ENCODE results near the gene DDX19B.
"Not testable (repeated sequence)": the region's sequence is repeated elsewhere in the genome, so short reads cannot be mapped to it uniquely, and the experiment has no call there.

DDX19B gene

DNA sequence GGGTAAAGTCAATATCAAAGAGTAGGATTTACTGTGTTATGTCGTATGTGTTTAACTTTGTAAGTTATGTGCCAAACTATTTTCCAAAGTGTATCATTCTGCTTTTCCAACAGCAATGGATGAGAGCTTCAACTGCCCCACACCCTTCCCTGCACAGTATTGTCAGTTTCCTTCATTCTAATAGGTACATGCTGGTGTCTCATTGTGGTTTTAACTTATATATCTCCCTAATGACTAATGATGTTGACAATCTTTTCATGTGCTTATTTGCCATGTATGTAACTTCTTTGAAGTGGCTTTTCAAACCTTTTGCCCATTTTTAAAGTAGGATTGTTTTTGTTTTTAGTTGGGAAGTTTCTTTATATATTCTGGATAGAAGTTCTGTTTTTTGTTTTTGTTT lies 3.8 kb downstream of the DDX19B start:
- no peak for ATAC-seq (ENCODE audit: low read depth)
- Mint-ChIP-seq H3K36me3 (peaks cover 16% of the 10 kb centered on the region), H3K4me1 (peaks cover 37% of the 10 kb centered on the region), H3K27me3 (no peaks in the 10 kb centered on the region), H3K27ac (peak overlapping the region; percentile 97), H3K9me3 (peaks cover 12% of the 10 kb centered on the region), H3K4me3 (no peak overlapping the region)
- DNase-seq (ENCODE audit: low spot score in 2 of 2), result no peak

DNA sequence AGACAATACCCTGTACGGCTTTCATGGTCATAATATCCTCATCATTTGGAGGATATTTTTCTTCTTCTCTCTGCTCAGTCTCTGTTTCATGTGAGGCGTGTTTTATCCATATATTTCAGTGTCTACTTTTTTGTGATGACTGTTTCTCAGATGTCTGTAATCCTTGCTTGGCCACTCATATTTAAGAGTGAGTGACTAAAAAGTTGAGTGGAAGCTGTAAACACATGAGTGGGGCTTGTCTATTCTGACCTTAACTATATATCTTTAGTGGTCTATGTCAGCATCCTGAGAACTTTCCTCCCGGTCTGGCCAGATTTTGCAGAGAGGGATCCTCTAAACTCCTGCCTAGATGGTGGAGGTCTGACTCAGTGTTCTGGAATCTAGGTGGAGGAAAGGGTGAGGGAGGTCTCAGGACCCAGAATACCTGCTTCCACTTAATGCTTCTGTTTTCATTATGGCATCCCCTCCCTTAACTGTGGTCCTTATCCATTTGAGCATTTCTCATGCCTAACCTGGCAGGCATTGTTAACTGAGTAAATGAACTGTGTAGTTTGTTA lies 6.0 kb downstream of the DDX19B start:
- no peak for DNase-seq (ENCODE audit: low spot score in 2 of 2)
- H3K27ac Mint-ChIP-seq, result peak overlapping the region; percentile 53
- no peaks in the 10 kb centered on the region for H3K27me3 Mint-ChIP-seq
- peaks cover 18% of the 10 kb centered on the region for H3K36me3 Mint-ChIP-seq
- peaks cover 27% of the 10 kb centered on the region for H3K4me1 Mint-ChIP-seq
- no peak for ATAC-seq (ENCODE audit: low read depth)
- H3K9me3 Mint-ChIP-seq, result peaks cover 12% of the 10 kb centered on the region
- peak overlapping the region; percentile 43 for H3K4me3 Mint-ChIP-seq

DNA sequence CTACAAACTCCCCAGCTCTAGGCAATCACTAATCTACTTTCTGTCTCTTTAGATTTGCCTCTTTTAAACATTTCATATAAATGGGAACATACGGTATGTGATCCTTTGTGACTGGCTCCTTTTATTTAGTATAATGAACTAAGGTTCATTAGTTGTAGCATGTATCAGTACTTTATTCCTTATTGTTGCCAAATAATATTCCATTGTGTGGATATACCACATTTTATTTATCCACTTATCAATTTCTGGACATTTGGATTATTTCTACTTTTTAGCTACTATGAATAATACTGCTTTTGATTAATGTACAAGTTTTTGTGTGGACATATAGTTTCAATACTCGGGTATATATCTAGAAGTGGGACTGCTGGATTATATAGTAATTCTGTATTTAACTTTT lies 7.9 kb downstream of the DDX19B start:
- H3K4me3 Mint-ChIP-seq, result no peak overlapping the region
- peaks cover 4% of the 10 kb centered on the region for H3K9me3 Mint-ChIP-seq
- no peak overlapping the region for H3K27ac Mint-ChIP-seq
- no peaks in the 10 kb centered on the region for H3K27me3 Mint-ChIP-seq
- ATAC-seq (ENCODE audit: low read depth) (no peak), DNase-seq (ENCODE audit: low spot score in 2 of 2) (no peak)
- H3K4me1 Mint-ChIP-seq, result peaks cover 15% of the 10 kb centered on the region
- peaks cover 8% of the 10 kb centered on the region for H3K36me3 Mint-ChIP-seq

DNA sequence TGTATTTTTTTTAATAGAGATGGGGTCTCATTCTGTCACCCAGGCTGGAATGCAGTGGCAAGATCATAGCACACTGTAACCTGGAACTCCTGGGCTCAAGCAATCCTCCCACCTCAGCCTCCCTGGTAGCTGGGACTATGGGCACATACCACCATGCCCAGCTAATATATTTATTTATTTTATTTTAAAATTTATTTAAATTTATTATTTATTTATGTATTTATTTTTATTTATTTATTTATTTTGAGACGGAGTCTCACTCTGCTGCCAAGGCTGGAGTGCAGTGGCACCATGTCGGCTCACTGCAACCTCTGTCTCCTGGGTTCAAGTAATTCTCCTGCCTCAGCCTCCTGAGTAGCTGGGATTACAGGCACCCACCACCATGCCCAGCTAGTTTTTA lies 8.7 kb downstream of the DDX19B start:
- DNase-seq (ENCODE audit: low spot score in 2 of 2); H3K27me3 Mint-ChIP-seq; H3K36me3 Mint-ChIP-seq; H3K4me3 Mint-ChIP-seq; H3K9me3 Mint-ChIP-seq; ATAC-seq (ENCODE audit: low read depth); H3K27ac Mint-ChIP-seq: not testable (repeated sequence)
- peaks cover 13% of the 10 kb centered on the region for H3K4me1 Mint-ChIP-seq

DNA sequence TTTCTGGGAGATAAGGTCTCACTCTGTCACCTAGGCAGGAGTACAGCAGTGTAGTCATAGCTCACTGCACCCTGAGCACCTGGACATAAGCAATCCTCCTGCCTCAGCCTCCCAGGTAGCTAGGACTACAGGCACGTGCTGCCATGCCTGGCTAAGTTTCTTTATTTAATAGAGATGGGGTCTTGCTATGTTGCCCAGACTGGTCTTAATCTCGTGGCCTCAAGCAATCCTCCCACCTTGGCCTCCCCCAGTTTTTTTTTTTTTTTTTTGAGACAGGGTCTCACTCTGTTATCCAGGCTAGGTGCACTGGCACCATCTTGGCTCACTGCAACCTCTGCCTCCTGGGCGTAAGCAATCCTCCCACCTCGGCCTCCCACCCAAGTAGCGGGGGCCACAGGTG lies 21.1 kb downstream of the DDX19B start:
- DNase-seq (ENCODE audit: low spot score in 2 of 2) (no peak), ATAC-seq (ENCODE audit: low read depth) (no peak)
- Mint-ChIP-seq H3K4me3 (no peak overlapping the region), H3K27me3 (no peaks in the 10 kb centered on the region), H3K9me3 (no peaks in the 10 kb centered on the region), H3K27ac (no peak overlapping the region), H3K4me1 (no peaks in the 10 kb centered on the region), H3K36me3 (peaks cover 3% of the 10 kb centered on the region)

DNA sequence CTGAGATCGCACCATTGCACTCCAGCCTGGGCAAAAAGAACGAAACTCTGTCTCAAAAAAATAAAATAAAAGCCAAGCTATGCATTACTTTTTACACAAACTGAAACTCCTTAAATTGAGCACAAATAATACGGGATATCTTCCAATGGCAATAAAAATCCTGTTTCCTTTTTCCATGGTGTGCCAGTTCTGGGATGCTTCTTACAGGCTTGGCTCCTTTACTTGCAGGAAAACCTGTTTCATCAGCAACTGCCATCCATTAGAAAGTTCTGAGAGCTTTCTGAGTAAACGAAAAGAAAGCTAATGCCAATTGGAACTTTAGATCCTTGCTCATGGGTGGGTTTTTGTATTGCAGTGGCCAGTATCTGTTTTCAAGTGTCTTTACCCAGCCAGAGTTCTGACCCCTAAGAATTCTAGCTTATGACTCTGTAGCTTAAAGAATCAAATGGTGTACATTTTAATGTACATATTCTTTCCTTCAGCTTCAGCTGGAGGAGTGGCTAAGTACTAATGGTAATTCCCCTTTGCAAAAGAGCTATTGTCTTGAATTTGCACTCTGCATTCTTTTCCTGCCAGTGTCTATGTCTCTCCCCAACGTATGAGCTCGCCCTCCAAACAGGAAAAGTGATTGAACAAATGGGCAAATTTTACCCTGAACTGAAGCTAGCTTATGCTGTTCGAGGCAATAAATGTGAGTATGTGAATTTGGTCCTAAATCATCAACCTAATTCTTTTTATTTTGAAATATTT lies 26.2 kb downstream of the DDX19B start:
- Mint-ChIP-seq H3K27me3 (no peaks in the 10 kb centered on the region), H3K4me3 (no peak overlapping the region), H3K27ac (no peak overlapping the region), H3K9me3 (no peaks in the 10 kb centered on the region), H3K36me3 (peaks cover 18% of the 10 kb centered on the region), H3K4me1 (no peaks in the 10 kb centered on the region)
- no peak for DNase-seq (ENCODE audit: low spot score in 2 of 2)
- ATAC-seq (ENCODE audit: low read depth), result no peak

DNA sequence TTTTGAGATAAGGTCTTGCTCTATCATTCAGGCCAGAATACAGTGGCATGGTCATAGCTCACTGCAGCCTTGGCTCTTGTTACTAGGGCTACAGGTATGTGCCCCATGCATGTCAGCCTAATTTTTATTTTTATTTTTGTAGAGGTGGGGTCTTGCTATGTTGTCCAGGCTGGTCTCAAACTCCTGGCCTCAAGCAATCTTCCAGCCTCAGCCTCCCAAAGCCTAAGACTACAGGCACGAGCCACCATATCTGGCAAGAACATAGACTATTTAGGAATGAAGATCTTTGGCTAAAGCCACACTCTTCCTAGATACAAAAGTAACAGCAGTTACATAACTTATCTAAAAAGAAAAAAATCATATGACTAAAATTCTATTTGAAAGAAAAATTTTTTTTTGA lies 32.1 kb downstream of the DDX19B start:
- H3K9me3 Mint-ChIP-seq, result no peaks in the 10 kb centered on the region
- H3K4me3 Mint-ChIP-seq, result no peak overlapping the region
- DNase-seq (ENCODE audit: low spot score in 2 of 2), result no peak
- no peaks in the 10 kb centered on the region for H3K4me1 Mint-ChIP-seq
- no peaks in the 10 kb centered on the region for H3K27me3 Mint-ChIP-seq
- H3K27ac Mint-ChIP-seq, result no peak overlapping the region
- peaks cover 30% of the 10 kb centered on the region for H3K36me3 Mint-ChIP-seq
- no peak for ATAC-seq (ENCODE audit: low read depth)

DNA sequence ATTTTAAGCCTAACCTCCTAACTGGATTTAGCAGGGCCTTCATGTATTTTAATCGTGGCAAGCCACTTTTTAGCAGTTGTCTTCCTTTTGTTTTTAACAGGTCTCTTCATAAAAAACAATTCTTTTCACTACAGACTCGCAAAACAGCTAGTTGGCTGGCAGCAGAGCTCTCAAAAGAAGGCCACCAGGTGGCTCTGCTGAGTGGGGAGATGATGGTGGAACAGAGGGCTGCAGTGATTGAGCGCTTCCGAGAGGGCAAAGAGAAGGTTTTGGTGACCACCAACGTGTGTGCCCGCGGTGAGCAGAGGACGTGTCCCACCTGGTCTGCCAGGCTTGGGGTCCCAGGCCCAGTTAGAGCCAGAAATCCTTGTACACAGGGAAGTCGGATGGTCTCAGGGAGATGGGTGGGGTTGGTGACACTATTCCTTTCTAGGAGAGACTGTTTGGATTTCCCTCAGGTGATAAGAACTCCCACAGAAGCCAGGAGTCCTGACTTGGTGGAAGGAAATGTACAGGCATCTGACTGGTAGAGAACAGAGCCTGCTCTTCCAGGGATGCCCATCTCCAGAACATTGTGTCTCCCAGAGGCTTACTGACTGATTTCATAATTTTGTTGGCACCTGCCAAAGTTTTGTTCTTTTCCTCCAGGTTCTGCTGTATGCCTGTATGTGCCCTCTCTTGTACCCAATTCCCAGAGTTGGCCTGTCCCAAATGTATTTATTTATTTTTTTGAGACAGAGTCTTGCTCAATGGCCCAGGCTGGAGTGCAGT lies 32.8 kb downstream of the DDX19B start:
- Mint-ChIP-seq H3K36me3 (peaks cover 31% of the 10 kb centered on the region), H3K4me1 (no peaks in the 10 kb centered on the region), H3K4me3 (no peak overlapping the region), H3K27ac (no peak overlapping the region), H3K9me3 (no peaks in the 10 kb centered on the region), H3K27me3 (no peaks in the 10 kb centered on the region)
- no peak for DNase-seq (ENCODE audit: low spot score in 2 of 2)
- peak; percentile 63 for ATAC-seq (ENCODE audit: low read depth)

DNA sequence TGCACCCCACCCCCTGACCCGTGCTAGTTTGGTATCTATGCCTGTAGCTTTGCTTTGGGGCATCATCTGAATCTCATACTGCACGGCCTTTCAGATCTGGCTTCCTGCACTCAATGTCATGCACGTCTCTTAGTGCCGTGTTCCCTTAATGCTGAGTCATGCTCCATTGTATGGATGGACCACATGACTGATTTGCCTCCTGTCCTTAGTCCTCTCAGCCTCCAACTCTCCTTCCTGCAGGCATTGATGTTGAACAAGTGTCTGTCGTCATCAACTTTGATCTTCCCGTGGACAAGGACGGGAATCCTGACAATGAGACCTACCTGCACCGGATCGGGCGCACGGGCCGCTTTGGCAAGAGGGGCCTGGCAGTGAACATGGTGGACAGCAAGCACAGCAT lies 33.7 kb downstream of the DDX19B start:
- Mint-ChIP-seq H3K36me3 (peaks cover 31% of the 10 kb centered on the region), H3K27ac (peak overlapping the region; percentile 64)
- not testable (repeated sequence) for ATAC-seq (ENCODE audit: low read depth); H3K9me3 Mint-ChIP-seq; DNase-seq (ENCODE audit: low spot score in 2 of 2); H3K4me1 Mint-ChIP-seq; H3K27me3 Mint-ChIP-seq; H3K4me3 Mint-ChIP-seq

DNA sequence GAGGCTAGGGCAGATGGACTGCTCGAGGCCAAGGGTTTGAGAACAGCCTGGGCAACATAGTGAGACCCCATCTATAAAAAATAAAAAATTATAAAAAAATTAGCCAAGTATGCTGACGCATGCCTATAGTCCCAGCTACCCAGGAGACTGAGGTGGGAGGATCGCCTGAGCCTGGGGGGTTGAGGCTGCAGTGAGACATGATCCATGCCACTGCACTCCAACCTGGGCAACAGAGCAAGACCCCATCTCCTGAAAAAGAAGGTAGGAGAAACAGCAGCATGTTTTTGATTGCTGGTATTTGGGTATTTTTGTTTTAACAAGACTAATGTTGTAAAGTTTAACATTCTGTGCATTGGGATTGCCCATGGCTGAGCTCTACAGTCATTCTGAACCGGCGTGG lies 38.8 kb downstream of the DDX19B start:
- no peak overlapping the region for H3K27ac Mint-ChIP-seq
- no peak for ATAC-seq (ENCODE audit: low read depth)
- H3K36me3 Mint-ChIP-seq, result peaks cover 17% of the 10 kb centered on the region
- no peaks in the 10 kb centered on the region for H3K4me1 Mint-ChIP-seq
- H3K27me3 Mint-ChIP-seq, result no peaks in the 10 kb centered on the region
- no peak overlapping the region for H3K4me3 Mint-ChIP-seq
- no peak for DNase-seq (ENCODE audit: low spot score in 2 of 2)
- no peaks in the 10 kb centered on the region for H3K9me3 Mint-ChIP-seq

DNA sequence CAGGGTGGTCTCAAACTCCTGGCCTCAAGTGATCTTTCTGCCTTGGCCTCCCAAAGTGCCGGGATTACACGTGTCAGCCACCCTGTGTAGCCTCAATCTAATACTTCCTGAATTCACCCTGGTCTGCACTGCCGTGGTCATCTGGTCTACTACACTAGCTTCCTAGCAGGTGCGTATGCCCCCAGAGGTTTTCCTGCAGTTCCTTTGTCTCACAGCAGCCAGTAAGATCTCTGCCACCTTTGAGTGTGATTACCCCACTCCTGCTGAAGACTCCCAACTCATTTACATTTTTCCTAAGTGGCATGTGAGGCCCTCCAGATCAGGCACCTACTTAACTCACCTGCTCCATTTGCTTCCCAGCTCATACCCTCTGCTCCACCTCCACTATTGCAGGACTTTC lies 42.6 kb downstream of the DDX19B start:
- no peak for DNase-seq (ENCODE audit: low spot score in 2 of 2)
- H3K9me3 Mint-ChIP-seq, result no peaks in the 10 kb centered on the region
- H3K27me3 Mint-ChIP-seq, result no peaks in the 10 kb centered on the region
- peaks cover 3% of the 10 kb centered on the region for H3K4me1 Mint-ChIP-seq
- H3K27ac Mint-ChIP-seq, result no peak overlapping the region
- H3K4me3 Mint-ChIP-seq, result no peak overlapping the region
- no peak for ATAC-seq (ENCODE audit: low read depth)
- H3K36me3 Mint-ChIP-seq, result no peaks in the 10 kb centered on the region

DNA sequence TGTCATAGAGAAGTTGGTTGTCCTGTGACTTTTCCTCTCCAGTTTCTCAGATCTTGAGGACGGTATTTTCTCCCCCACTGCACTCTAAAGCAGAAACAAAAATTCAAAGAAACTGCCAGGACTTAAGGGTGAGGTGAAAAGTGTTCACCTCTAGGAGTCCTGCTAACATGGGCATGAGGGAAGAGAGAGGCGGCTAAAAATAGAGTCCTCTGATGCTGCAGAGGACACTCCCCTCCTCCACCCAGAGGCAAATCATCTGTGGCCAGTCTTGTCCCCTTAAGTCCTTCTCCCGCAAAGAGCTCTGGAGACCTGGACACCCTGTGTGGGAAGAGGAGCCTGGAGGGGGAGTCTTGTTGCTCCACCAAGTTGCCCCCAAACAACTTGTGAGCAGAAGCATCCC lies 43.0 kb downstream of the DDX19B start:
- Mint-ChIP-seq H3K27ac (no peak overlapping the region), H3K27me3 (no peaks in the 10 kb centered on the region), H3K4me3 (no peak overlapping the region), H3K36me3 (no peaks in the 10 kb centered on the region), H3K9me3 (no peaks in the 10 kb centered on the region), H3K4me1 (peaks cover 3% of the 10 kb centered on the region)
- no peak for ATAC-seq (ENCODE audit: low read depth)
- DNase-seq (ENCODE audit: low spot score in 2 of 2), result no peak

DNA sequence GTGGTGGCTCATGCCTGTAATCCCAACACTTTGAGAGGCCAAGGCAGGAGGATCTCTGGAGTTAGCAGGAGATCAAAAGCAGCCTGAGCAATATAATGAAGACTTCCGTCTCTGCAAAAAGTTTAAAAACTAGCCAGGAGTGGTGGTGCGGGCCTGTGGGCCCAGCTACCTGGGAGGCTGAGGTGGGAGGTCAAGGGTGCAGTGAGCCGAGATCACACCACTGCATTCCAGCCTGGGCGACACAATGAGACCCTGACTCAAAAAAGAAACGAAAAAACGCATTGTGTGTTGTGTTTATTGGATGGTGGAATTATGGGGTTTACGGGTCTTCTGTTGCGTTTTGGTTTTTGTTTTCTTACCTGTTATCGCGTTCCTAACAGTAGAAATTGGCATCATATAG lies 46.9 kb downstream of the DDX19B start:
- Mint-ChIP-seq H3K27me3 (no peaks in the 10 kb centered on the region), H3K4me1 (peaks cover 8% of the 10 kb centered on the region), H3K27ac (peak overlapping the region; percentile 99), H3K9me3 (no peaks in the 10 kb centered on the region), H3K36me3 (no peaks in the 10 kb centered on the region), H3K4me3 (peak overlapping the region; percentile 96)
- no peak for ATAC-seq (ENCODE audit: low read depth)
- DNase-seq (ENCODE audit: low spot score in 2 of 2), result no peak

DNA sequence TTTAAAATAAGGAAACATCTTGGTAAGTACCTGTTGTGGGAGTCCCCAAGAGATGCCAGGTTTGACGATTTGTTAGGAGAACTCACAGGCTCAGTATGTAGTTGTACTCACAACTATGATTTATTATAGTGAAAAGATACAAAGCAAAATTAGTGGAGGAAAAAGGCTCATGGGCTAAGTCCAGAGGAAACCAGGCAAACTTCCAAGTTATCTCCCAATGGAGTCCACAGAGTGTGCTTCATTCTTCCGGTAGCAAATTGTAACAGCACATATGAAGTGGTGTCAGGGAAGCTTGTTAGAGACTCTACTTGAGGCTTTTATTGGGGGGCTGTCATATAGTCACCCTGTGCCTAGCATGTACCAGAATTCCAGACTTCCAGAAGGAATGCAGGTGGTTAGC lies 50.0 kb downstream of the DDX19B start:
- H3K9me3 Mint-ChIP-seq, result no peaks in the 10 kb centered on the region
- H3K4me1 Mint-ChIP-seq, result peaks cover 8% of the 10 kb centered on the region
- peak overlapping the region; percentile 74 for H3K27ac Mint-ChIP-seq
- DNase-seq (ENCODE audit: low spot score in 2 of 2) (no peak), ATAC-seq (ENCODE audit: low read depth) (no peak)
- peaks cover 6% of the 10 kb centered on the region for H3K36me3 Mint-ChIP-seq
- no peak overlapping the region for H3K4me3 Mint-ChIP-seq
- no peaks in the 10 kb centered on the region for H3K27me3 Mint-ChIP-seq
